ENCODE data around the gene ZG16B. TPM values are rescaled to one million over a fixed set of nuclear protein-coding genes. Genes with fewer than 3 reads are reported as not detected.

The ZG16B gene
- total RNA-seq, 1 experiment from 2014 or later: 0.34 TPM

- no peaks in the 10 kb centered on the region for H3K27me3 Mint-ChIP-seq (ENCODE audit: insufficient read depth, unreplicated experiment)
- intact Hi-C loops (cut with micrococcal nuclease; ENCODE audit: unreplicated experiment): loop anchor here (1.0 to 5.0 kb wide), 2 partner anchors 10 to 39 kb away; partner anchors contain the start of gene PRSS41
- H3K4me3 Mint-ChIP-seq (ENCODE audit: unreplicated experiment): peak overlapping the region; percentile 49
- H3K27ac Mint-ChIP-seq (ENCODE audit: unreplicated experiment): peak overlapping the region; percentile 93
- peaks cover 6% of the 10 kb centered on the region for H3K36me3 Mint-ChIP-seq (ENCODE audit: insufficient read depth, unreplicated experiment)
- peaks cover 25% of the 10 kb centered on the region for H3K4me1 Mint-ChIP-seq (ENCODE audit: low read depth, unreplicated experiment)
- Histone ChIP-seq H3K36me3 (ENCODE audit: control insufficient read depth, insufficient read depth, low read length) (no peaks in the 10 kb centered on the region), H3K27me3 (replicated peaks; ENCODE audit: control insufficient read depth, insufficient read depth, low read length) (no peaks in the 10 kb centered on the region), H3K4me3 (ENCODE audit: low read depth, low read length) (no peak overlapping the region), H3K4me1 (peaks cover 20% of the 10 kb centered on the region), H3K9me3 (no peaks in the 10 kb centered on the region)
- H3K9me3 Mint-ChIP-seq (ENCODE audit: unreplicated experiment): no peaks in the 10 kb centered on the region
- CTCF ChIA-PET: interaction anchor here (0.6 kb wide), 1 partner anchor 32 kb away, joined by 3 read pairs; no protein-coding TSS in a partner anchor
- DNase-seq: peak; percentile 65 to 78
- POLR2A ChIA-PET: no interaction called here
- TF ChIP-seq CTCF (IDR thresholded peaks at IDR 0.05; ENCODE audit: insufficient read depth in 1 of 2, low read depth in 1 of 2, low read length in 1 of 2, severe bottlenecking in 1 of 2, unreplicated experiment in 1 of 2): no peak
- BruUV-seq (replicated peaks): no TSS peak
Observed at GRCh38 chr16:2835638-2836493, 5.8 kb downstream of the ZG16B start.

- Mint-ChIP-seq H3K27ac (ENCODE audit: unreplicated experiment) (peak overlapping the region; percentile 93), H3K36me3 (ENCODE audit: insufficient read depth, unreplicated experiment) (peaks cover 6% of the 10 kb centered on the region), H3K27me3 (ENCODE audit: insufficient read depth, unreplicated experiment) (no peaks in the 10 kb centered on the region), H3K4me3 (ENCODE audit: unreplicated experiment) (peak overlapping the region; percentile 8), H3K4me1 (ENCODE audit: low read depth, unreplicated experiment) (peaks cover 25% of the 10 kb centered on the region), H3K9me3 (ENCODE audit: unreplicated experiment) (no peaks in the 10 kb centered on the region)
- Histone ChIP-seq H3K9me3 (no peaks in the 10 kb centered on the region), H3K4me1 (peaks cover 20% of the 10 kb centered on the region), H3K36me3 (ENCODE audit: control insufficient read depth, insufficient read depth, low read length) (no peaks in the 10 kb centered on the region), H3K4me3 (ENCODE audit: low read depth, low read length) (no peak overlapping the region), H3K27me3 (replicated peaks; ENCODE audit: control insufficient read depth, insufficient read depth, low read length) (no peaks in the 10 kb centered on the region)
- TSS peak; percentile 68 for BruUV-seq (replicated peaks)
- no peak for TF ChIP-seq CTCF (IDR thresholded peaks at IDR 0.05; ENCODE audit: insufficient read depth in 1 of 2, low read depth in 1 of 2, low read length in 1 of 2, severe bottlenecking in 1 of 2, unreplicated experiment in 1 of 2)
- ChIA-PET CTCF (no interaction called here), POLR2A (no interaction called here)
- intact Hi-C loops (cut with micrococcal nuclease; ENCODE audit: unreplicated experiment): loop anchor here (1.0 to 5.0 kb wide), 2 partner anchors 9 to 40 kb away; partner anchors contain the start of gene PRSS41
- DNase-seq: no peak
Observed at GRCh38 chr16:2836646-2837508, 6.8 kb downstream of the ZG16B start.

- H3K4me1 Mint-ChIP-seq (ENCODE audit: low read depth, unreplicated experiment): peaks cover 25% of the 10 kb centered on the region
- CTCF ChIA-PET: interaction anchor here (0.5 to 2.4 kb wide), 11 partner anchors 15 to 160 kb away, joined by 3 to 35 read pairs (median 5); partner anchors contain the start of genes FLYWCH1, FLYWCH2 and PRSS22
Observed at GRCh38 chr16:2838928-2839327, 8.8 kb downstream of the ZG16B start.

More at GRCh38 chr16:2838928-2839327, 8.8 kb downstream of the ZG16B start:
- Histone ChIP-seq H3K9me3 (no peaks in the 10 kb centered on the region), H3K27me3 (replicated peaks; ENCODE audit: control insufficient read depth, insufficient read depth, low read length) (no peaks in the 10 kb centered on the region), H3K4me3 (ENCODE audit: low read depth, low read length) (no peak overlapping the region), H3K36me3 (ENCODE audit: control insufficient read depth, insufficient read depth, low read length) (no peaks in the 10 kb centered on the region), H3K4me1 (peaks cover 20% of the 10 kb centered on the region)
- no peaks in the 10 kb centered on the region for H3K9me3 Mint-ChIP-seq (ENCODE audit: unreplicated experiment)
- no peak overlapping the region for H3K4me3 Mint-ChIP-seq (ENCODE audit: unreplicated experiment)
- peak; percentile 65 to 70 for TF ChIP-seq CTCF (IDR thresholded peaks at IDR 0.05; ENCODE audit: insufficient read depth in 1 of 2, low read depth in 1 of 2, low read length in 1 of 2, severe bottlenecking in 1 of 2, unreplicated experiment in 1 of 2)
- no peaks in the 10 kb centered on the region for H3K27me3 Mint-ChIP-seq (ENCODE audit: insufficient read depth, unreplicated experiment)
- peak; percentile 73 to 74 for DNase-seq
- intact Hi-C loops (cut with micrococcal nuclease; ENCODE audit: unreplicated experiment): loop anchor here (1.0 to 5.0 kb wide), 2 partner anchors 29 to 42 kb away; partner anchors contain the start of gene PRSS41
- BruUV-seq (replicated peaks): no TSS peak
- peak overlapping the region; percentile 63 for H3K27ac Mint-ChIP-seq (ENCODE audit: unreplicated experiment)
- H3K36me3 Mint-ChIP-seq (ENCODE audit: insufficient read depth, unreplicated experiment): peaks cover 6% of the 10 kb centered on the region
- POLR2A ChIA-PET: no interaction called here
